Effector memory CD4-positive, alpha-beta T cell (primary cell): ENCODE results near the gene CCDC87.

ENCODE experiments used
- DNase-seq, 3 donors: peaks; one replicate each; pipeline ENCODE4 v3.0.0-alpha.2; 2020
- H3K27ac ChIP-seq: 2 replicates; pipeline ENCODE4 v1.7.0; 2013; ENCODE audit warnings: mild to moderate bottlenecking, low read length, moderate library complexity; ENCODE audit not compliant: insufficient read depth, poor library complexity, severe bottlenecking
- H3K27me3 ChIP-seq: replicated peaks from 2 replicates; pipeline ENCODE4 v1.7.0; 2013; ENCODE audit warnings: mild to moderate bottlenecking, low read length; ENCODE audit not compliant: insufficient read depth, control insufficient read depth, poor library complexity, severe bottlenecking
- H3K36me3 ChIP-seq: 2 replicates; pipeline ENCODE4 v1.7.0; 2013; ENCODE audit warnings: mild to moderate bottlenecking, low read length, moderate library complexity; ENCODE audit not compliant: control insufficient read depth, insufficient read depth
- H3K4me1 ChIP-seq: 2 replicates; pipeline ENCODE4 v1.7.0; 2013; ENCODE audit warnings: low read length, mild to moderate bottlenecking; ENCODE audit not compliant: control insufficient read depth, insufficient read depth, poor library complexity, severe bottlenecking
- H3K4me3 ChIP-seq: 2 replicates; pipeline ENCODE4 v1.7.0; 2013; ENCODE audit warnings: low read length, low read depth, mild to moderate bottlenecking; ENCODE audit not compliant: insufficient read depth, poor library complexity, severe bottlenecking
- H3K9me3 ChIP-seq: 2 replicates; pipeline ENCODE4 v1.7.0; 2013; ENCODE audit warnings: mild to moderate bottlenecking, low read length, moderate library complexity; ENCODE audit not compliant: control insufficient read depth

Gene CCDC87

GRCh38 chr11:66559142-66559865 lies 33.6 kb downstream of the CCDC87 start:
- Histone ChIP-seq H3K4me3 (no peak overlapping the region), H3K27me3 (no peaks in the 10 kb centered on the region), H3K9me3 (no peaks in the 10 kb centered on the region), H3K27ac (no peak overlapping the region), H3K36me3 (no peaks in the 10 kb centered on the region), H3K4me1 (peaks cover 4% of the 10 kb centered on the region)
- DNase-seq: peak in 1 of 3 donors; percentile 21

- H3K4me3 ChIP-seq: no peak overlapping the region
- H3K36me3 ChIP-seq: no peaks in the 10 kb centered on the region
- H3K4me1 ChIP-seq: peaks cover 4% of the 10 kb centered on the region
- no peak for DNase-seq
- no peaks in the 10 kb centered on the region for H3K9me3 ChIP-seq
- no peak overlapping the region for H3K27ac ChIP-seq
- H3K27me3 ChIP-seq: no peaks in the 10 kb centered on the region
These were observed 35.0 kb downstream of the CCDC87 start for GRCh38 chr11:66557733-66558326.

GRCh38 chr11:66556086-66556485 lies 36.8 kb downstream of the CCDC87 start:
- no peaks in the 10 kb centered on the region for H3K36me3 ChIP-seq
- H3K27me3 ChIP-seq: no peaks in the 10 kb centered on the region
- DNase-seq: no peak
- H3K4me1 ChIP-seq: peaks cover 4% of the 10 kb centered on the region
- H3K9me3 ChIP-seq: no peaks in the 10 kb centered on the region
- H3K27ac ChIP-seq: no peak overlapping the region
- H3K4me3 ChIP-seq: no peak overlapping the region

- Histone ChIP-seq H3K36me3 (no peaks in the 10 kb centered on the region), H3K27ac (no peak overlapping the region), H3K4me1 (peaks cover 4% of the 10 kb centered on the region), H3K4me3 (no peak overlapping the region), H3K27me3 (no peaks in the 10 kb centered on the region), H3K9me3 (no peaks in the 10 kb centered on the region)
- DNase-seq: no peak
These were observed 37.4 kb downstream of the CCDC87 start for GRCh38 chr11:66555416-66555815.

GRCh38 chr11:66554602-66555001 lies 38.3 kb downstream of the CCDC87 start:
- no peak overlapping the region for H3K27ac ChIP-seq
- H3K4me3 ChIP-seq: no peak overlapping the region
- no peaks in the 10 kb centered on the region for H3K36me3 ChIP-seq
- H3K27me3 ChIP-seq: no peaks in the 10 kb centered on the region
- H3K9me3 ChIP-seq: no peaks in the 10 kb centered on the region
- peaks cover 4% of the 10 kb centered on the region for H3K4me1 ChIP-seq
- DNase-seq: no peak

GRCh38 chr11:66550887-66551286 lies 42.0 kb downstream of the CCDC87 start:
- DNase-seq: no peak
- Histone ChIP-seq H3K36me3 (no peaks in the 10 kb centered on the region), H3K9me3 (no peaks in the 10 kb centered on the region), H3K27ac (no peak overlapping the region), H3K4me3 (no peak overlapping the region), H3K27me3 (no peaks in the 10 kb centered on the region), H3K4me1 (peaks cover 9% of the 10 kb centered on the region)

DNA sequence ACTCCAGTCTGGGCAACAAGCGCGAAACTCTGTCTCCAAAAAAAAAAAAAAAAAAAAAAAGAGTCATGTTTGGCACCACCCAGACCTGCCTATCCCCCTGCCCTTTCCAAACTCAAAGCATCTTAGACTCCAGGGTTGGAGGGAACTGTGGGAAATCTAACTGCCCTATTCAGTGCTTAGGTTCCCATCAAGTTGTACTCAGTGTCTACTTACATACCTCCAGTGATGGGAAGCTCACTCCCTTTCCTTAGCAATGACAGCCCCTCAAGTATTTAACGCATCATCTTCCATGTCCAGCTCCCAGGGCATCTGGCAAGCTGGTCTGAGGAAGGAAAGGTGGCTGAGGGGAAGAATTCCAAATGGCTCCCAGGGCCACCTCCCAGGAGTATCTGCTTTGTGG lies 43.2 kb downstream of the CCDC87 start:
- H3K27ac ChIP-seq: no peak overlapping the region
- H3K27me3 ChIP-seq: no peaks in the 10 kb centered on the region
- H3K9me3 ChIP-seq: no peaks in the 10 kb centered on the region
- no peak overlapping the region for H3K4me3 ChIP-seq
- peaks cover 12% of the 10 kb centered on the region for H3K4me1 ChIP-seq
- DNase-seq: no peak
- H3K36me3 ChIP-seq: no peaks in the 10 kb centered on the region

DNA sequence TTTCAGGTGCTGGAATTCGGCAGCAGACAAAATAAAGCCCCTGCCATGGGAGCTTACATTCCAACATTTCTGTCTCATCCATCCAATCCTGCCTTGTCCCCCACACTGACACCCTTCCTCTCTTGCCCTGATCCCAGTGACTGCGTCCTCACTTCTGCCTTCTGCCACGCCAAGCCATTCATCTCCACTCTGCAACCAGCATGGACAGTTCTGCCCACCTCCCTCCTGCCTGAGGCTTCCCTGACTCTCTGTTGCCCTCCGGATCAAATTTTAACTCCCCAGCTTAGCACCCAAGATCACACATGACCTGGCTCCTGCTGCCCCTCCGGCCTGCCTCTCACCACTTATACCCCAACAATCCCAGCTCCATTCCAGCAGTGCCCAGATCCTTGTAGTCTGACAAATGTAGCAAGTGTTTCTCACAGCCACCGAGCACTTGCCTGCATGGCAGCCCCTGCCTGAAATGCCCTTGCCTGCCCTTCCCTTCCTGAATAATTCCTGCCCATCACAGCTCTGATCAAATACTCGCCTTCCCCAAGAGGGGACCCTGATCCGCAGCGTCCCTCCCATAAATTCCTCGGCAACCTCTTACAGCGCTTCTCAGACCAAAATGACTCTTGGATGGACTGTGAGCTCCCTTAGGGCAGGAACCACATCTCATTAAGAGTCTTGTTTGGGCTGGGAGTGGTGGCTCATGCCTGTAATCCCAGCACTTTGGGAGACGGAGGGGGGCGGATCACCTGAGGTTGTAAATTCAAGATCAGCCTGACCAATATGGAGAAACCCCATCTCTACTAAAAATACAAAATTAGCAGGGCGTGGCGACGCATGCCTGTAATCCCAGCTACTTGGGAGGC lies 43.9 kb downstream of the CCDC87 start:
- H3K27me3 ChIP-seq: no peaks in the 10 kb centered on the region
- H3K27ac ChIP-seq: no peak overlapping the region
- no peak overlapping the region for H3K4me3 ChIP-seq
- DNase-seq: no peak
- H3K36me3 ChIP-seq: no peaks in the 10 kb centered on the region
- H3K4me1 ChIP-seq: peaks cover 17% of the 10 kb centered on the region
- H3K9me3 ChIP-seq: no peaks in the 10 kb centered on the region

- H3K27ac ChIP-seq: no peak overlapping the region
- H3K9me3 ChIP-seq: no peaks in the 10 kb centered on the region
- no peaks in the 10 kb centered on the region for H3K36me3 ChIP-seq
- no peak for DNase-seq
- H3K4me1 ChIP-seq: peaks cover 25% of the 10 kb centered on the region
- no peak overlapping the region for H3K4me3 ChIP-seq
- H3K27me3 ChIP-seq: no peaks in the 10 kb centered on the region
These were observed 44.8 kb downstream of the CCDC87 start for GRCh38 chr11:66548041-66548440.

GRCh38 chr11:66547662-66548009 lies 45.2 kb downstream of the CCDC87 start:
- Histone ChIP-seq H3K27ac (no peak overlapping the region), H3K9me3 (no peaks in the 10 kb centered on the region), H3K4me1 (peaks cover 25% of the 10 kb centered on the region), H3K4me3 (no peak overlapping the region), H3K27me3 (no peaks in the 10 kb centered on the region), H3K36me3 (no peaks in the 10 kb centered on the region)
- DNase-seq: no peak
